Stimulated activated CD8-positive, alpha-beta memory T cell treated with anti-CD3 and anti-CD28 coated beads, Interleukin-12 subunit alpha, Interleukin-12 subunit beta, amount 100 ng/mL, for 24 hours (primary cell): Measurements from ENCODE around the gene WBP2.

Experiments used
- DNase-seq: peaks from one replicate; pipeline ENCODE4 v3.0.0-alpha.2; 2020; ENCODE audit errors: extremely low read depth

Gene WBP2

GRCh38 chr17:75828741-75829140 lies 26.4 kb downstream of the WBP2 start:
- DNase-seq = no peak

GRCh38 chr17:75828076-75828400 lies 27.1 kb downstream of the WBP2 start:
- DNase-seq = no peak

GRCh38 chr17:75827308-75828075 lies 27.6 kb downstream of the WBP2 start:
- DNase-seq = no peak

- no peak for DNase-seq
Observed at GRCh38 chr17:75826561-75827307, 28.4 kb downstream of the WBP2 start.

- no peak for DNase-seq
Observed at GRCh38 chr17:75825748-75826370, 29.3 kb downstream of the WBP2 start.

- no peak for DNase-seq
Observed at GRCh38 chr17:75825149-75825552, 30.0 kb downstream of the WBP2 start.

- no peak for DNase-seq
Observed at GRCh38 chr17:75824666-75825065, 30.5 kb downstream of the WBP2 start.

- no peak for DNase-seq
Observed at GRCh38 chr17:75824050-75824552, 31.0 kb downstream of the WBP2 start.

- DNase-seq = no peak
Observed at GRCh38 chr17:75823257-75824041, 31.7 kb downstream of the WBP2 start.

GRCh38 chr17:75822800-75823166 lies 32.4 kb downstream of the WBP2 start:
- no peak for DNase-seq

- no peak for DNase-seq
Observed at GRCh38 chr17:75822119-75822799, 32.9 kb downstream of the WBP2 start.

GRCh38 chr17:75821552-75821951 lies 33.6 kb downstream of the WBP2 start:
- no peak for DNase-seq

GRCh38 chr17:75820094-75821080 lies 34.7 kb downstream of the WBP2 start:
- DNase-seq = no peak

- DNase-seq = no peak
Observed at GRCh38 chr17:75819678-75820077, 35.5 kb downstream of the WBP2 start.

- DNase-seq = no peak
Observed at GRCh38 chr17:75819116-75819515, 36.0 kb downstream of the WBP2 start.

- no peak for DNase-seq
Observed at GRCh38 chr17:75818326-75818885, 36.7 kb downstream of the WBP2 start.

- no peak for DNase-seq
Observed at GRCh38 chr17:75817571-75817970, 37.6 kb downstream of the WBP2 start.

- DNase-seq = no peak
Observed at GRCh38 chr17:75816693-75817092, 38.4 kb downstream of the WBP2 start.

- DNase-seq = no peak
Observed at GRCh38 chr17:75815399-75815798, 39.7 kb downstream of the WBP2 start.

GRCh38 chr17:75814900-75815373 lies 40.2 kb downstream of the WBP2 start:
- no peak for DNase-seq
